Measurements from ENCODE around the gene SLC35D3.
"Not testable (repeated sequence)": the region's sequence is repeated elsewhere in the genome, so short reads cannot be mapped to it uniquely, and the experiment has no call there.

The SLC35D3 gene

DNA sequence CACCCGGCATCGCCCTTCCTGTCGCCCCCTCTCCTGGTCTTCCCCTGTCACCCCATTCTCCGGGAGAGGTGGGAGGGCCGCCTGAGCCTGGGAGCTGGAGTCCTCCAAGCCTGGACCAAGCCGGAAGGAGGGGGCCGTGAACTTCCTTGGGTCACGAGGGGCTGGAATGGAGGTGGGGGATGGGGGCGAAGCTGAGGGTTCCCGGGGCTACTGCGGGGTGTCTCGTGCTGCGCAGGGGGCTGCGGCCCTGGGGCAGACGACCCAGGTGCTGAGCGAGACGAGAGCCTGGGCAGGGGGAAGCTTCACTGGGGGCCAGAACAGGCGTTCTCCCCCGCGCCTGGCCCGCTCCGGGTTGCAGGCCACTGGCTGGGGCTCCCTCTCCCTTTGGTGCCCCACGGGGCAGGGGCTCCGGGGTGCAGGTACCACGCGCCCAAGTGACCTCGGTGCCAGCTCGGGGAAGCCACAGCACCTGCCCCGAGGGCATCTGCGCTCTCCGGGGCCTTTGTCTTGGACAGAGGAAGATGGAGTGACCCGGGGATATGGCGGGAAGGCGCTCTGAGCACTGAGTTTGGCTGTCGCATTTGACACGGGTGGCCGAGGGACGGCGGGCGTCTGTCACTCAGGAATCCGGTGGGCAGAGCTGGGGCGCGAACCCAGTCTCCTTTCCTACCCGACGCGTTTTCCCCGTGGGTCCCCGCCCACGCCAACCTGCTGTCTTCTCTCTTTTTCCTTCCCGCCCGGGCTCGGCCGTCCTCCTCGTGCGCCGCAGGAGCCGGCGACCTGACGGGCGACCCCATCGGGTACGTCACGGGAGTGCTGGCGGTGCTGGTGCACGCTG is 1.2 kb downstream of the SLC35D3 start:
- DNase-seq (ENCODE audit: low read depth in 2 of 2), result no peak

DNA sequence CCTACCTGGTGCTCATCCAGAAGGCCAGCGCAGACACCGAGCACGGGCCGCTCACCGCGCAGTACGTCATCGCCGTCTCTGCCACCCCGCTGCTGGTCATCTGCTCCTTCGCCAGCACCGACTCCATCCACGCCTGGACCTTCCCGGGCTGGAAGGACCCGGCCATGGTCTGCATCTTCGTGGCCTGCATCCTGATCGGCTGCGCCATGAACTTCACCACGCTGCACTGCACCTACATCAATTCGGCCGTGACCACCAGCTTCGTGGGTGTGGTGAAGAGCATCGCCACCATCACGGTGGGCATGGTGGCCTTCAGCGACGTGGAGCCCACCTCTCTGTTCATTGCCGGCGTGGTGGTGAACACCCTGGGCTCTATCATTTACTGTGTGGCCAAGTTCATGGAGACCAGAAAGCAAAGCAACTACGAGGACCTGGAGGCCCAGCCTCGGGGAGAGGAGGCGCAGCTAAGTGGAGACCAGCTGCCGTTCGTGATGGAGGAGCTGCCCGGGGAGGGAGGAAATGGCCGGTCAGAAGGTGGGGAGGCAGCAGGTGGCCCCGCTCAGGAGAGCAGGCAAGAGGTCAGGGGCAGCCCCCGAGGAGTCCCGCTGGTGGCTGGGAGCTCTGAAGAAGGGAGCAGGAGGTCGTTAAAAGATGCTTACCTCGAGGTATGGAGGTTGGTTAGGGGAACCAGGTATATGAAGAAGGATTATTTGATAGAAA is 2.0 kb downstream of the SLC35D3 start:
- no peak for DNase-seq (ENCODE audit: low read depth in 2 of 2)

DNA sequence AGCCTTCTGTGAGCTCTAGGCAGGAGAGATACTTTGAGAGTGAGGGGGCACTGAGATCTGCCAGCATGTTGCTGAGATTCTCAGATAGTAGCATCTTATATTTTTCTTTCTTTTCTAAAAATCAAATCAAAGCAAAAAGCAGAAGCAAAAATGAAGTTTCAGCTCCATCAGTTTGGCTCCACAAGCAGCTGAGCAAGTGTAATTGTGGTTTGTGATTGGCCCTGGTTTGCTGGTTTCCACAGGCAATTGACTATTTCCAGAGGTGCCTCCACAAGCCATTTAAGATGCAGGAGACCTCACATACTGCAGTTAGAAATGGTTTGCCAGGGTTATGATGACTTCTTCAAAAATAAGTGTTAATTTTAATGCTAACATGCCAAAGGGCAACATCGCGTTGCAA is 4.3 kb downstream of the SLC35D3 start:
- no peak for DNase-seq (ENCODE audit: low read depth in 2 of 2)

DNA sequence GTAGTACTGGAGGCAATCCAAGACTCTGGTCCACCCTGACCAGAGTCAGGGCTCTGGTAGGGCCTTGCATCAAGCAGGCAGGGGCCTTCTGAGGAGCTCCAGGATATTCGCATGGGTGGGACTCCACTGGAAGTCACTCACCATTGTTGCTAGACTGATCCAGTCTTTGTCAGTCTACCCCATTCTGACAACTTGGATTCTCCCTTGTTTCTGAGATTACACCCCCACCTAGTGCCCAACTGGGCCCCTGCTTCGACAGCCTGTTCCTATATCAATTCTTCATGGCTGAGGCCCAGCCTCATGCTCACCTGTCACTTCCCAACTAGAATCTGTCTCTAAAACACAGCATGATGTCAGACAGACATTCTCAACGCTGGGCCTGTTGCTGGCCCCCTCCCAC is 5.2 kb downstream of the SLC35D3 start:
- DNase-seq (ENCODE audit: low read depth in 2 of 2), result no peak

DNA sequence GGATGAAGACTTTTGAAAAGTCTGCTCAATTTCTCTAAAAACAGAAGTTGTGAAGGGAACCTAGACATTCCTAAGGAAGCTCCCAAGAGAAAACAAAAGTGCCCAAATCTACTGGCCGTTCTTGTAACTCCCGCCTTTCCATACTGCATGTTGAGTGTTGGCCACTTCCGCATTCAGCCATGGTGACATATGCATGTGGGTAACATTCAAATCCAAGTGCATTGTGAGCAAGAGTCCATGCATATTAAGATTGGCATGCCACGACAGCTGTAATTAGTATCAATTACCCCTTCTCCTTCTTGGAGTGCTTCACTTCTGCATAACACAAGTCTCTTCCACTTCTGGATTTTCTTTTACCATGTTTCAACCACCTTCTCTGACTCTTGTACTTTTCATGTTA is 8.4 kb downstream of the SLC35D3 start:
- DNase-seq (ENCODE audit: low read depth in 2 of 2), result no peak

DNA sequence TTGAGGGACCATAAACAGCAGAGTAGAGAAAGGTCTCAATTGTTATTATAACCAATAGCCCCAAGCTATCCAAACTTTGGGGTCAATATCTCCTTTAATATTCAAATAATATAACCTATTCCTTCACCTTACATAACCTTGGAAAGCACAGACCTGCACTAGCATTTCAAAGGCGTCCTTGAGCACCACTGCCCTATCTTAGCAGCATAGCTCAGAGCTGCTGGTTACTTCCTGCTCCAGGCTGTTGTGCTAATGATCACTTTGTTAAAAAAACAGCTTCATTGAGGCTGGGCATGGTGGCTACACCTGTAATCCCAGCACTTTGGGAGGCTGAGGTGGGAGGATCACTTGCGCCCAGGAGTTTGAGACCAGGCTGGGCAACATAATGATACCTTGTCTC is 10.5 kb downstream of the SLC35D3 start:
- no peak for DNase-seq (ENCODE audit: low read depth in 2 of 2)

DNA sequence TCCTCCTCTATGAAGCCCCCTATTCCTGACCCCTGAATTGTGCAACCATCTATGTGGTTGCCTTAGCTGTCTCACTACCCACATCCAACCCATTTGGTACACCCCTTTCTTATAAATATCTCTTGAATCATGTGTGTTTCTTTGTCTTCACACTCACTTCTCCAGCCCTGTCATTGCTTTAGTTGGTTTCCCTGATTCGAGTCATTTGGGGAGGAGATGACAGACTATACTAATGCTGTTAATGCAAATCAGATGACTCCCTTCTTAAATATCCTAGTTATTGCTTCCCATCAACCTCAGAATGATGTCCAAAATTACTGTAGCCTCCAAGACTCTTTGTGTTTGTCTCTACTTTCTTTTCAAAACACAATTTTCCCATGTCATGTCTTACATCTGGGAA is 23.0 kb downstream of the SLC35D3 start:
- no peak for DNase-seq (ENCODE audit: low read depth in 2 of 2)

DNA sequence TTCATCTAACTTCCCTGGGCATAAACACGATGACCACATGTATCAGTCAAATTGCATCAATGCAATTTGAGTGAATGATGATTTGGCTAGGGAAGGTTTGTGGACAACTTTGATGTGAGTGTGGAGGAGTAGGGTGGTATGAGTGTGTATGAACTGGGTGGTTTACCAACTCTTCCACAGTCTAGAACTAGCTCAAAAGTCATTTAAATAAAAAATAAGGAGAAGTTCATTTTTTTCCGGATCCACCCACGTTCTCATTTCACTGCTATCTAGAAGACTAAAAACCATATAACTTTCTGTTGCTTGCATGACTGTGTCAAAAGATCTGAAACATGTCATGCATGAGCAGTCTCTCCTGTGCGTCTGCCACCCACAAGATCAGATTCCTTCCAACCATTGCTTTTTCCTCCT is 23.6 kb downstream of the SLC35D3 start:
- DNase-seq (ENCODE audit: low read depth in 2 of 2), result no peak

DNA sequence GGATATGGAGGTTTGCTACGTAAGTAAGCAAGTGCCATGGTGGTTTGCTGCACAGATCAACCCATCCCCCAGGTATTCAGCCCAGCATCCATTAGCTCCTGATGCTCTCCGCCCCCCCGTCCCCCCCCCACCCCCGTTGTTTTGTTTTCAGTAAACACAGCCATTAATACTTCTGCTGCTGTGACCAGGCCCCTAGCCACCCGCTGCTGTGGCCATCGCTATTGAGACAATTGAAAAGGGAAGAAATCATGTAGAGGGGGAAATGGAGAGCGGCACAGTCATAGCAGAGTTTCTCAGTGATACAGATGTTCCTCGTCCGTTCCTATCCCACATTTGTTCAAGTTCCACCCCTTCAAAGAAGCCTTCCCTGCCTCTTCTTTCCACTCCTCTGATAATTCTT is 24.9 kb downstream of the SLC35D3 start:
- no peak for DNase-seq (ENCODE audit: low read depth in 2 of 2)

DNA sequence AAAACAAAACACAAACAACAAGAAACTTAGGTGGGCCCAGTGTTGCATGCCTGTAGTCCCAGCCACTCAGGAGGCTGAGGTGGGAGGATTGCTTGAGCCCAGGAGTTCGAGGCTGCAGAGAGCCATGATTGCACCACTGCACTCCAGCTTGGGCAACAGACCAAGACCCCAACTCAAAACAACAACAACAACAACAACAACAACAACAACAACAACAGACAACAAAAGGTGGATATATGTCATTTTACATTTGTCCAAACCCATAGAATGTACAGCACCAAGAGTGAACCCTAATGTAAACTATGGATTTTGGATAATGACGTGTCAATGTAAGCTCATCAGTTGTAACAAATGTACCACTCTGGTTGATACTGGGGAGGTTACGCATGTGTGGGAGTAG is 27.9 kb downstream of the SLC35D3 start:
- not testable (repeated sequence) for DNase-seq (ENCODE audit: low read depth in 2 of 2)

DNA sequence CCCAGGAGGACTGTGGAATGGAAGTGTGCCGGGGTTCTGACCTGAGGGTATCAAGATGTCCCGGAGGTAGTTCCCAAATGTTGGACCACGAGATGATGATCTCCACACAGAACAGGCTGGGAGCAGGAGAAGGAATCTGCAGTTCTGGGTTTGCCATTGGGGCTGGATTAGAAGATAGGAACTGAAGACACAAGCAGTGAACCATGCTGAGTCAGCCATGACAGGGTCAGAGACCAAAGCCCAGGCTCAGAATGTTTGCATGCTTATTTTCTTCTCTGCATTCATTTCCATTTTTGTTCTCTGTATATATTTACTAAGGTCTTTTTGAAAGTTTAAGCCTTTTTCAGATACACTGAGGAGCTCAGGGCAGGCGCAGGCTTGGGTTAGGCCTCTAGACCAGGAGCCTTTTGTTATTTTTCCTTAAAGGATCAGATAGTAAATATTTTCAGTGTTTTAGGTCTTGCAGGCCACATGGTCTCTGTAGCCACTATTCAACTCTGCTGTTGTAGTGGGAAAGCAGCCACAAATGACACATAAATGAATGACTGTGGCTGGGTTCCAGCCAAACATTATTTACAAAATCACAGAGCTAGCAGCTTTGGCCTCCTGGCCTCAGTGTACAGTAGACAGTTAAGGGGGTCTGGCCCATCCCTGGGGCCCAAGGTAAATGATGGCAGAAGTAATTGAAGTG is 28.5 kb downstream of the SLC35D3 start:
- no peak for DNase-seq (ENCODE audit: low read depth in 2 of 2)

DNA sequence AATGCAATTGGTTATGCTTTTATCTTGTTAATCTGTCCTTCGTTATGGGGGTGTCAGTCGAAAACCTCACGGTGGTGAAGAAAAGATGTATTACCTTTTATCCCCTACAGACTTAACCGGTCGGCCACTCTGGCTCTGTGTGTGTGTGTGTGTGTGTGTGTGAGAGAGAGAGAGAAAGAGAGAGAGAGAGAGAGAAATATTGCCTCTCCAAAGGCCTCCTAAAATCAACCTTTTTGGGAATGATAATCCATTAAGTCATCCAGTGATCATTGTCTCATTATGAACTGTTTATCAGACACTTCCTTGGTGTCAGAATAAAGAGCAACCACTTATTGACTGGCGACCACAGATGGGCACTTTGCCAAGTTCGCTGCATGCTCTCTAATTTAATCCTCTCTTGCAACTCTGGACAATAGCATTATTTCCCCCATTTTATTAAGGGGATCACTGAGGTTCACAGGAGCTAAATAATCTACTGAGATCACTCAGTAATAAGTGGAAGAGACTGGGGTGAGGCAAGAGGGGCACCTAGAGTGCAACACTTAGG is 30.7 kb downstream of the SLC35D3 start:
- no peak for DNase-seq (ENCODE audit: low read depth in 2 of 2)

DNA sequence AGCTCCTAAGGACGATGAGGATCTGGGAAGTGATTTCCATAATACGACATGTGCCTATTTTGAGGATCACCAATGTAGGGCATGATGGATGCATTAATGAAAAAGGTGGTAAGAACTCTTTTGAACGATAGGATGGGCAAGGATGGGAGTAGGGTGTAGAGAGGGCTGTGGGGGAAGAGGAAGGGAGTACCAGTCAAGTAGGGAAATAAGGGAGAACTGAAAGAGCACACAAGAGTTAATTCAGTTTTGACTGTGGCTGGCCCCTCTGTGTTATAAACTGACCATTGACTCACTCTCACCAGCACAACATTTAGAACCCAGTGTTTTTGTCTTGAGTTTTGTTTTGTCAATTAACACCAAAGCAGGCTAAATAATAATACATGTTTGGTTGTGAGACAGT is 33.0 kb downstream of the SLC35D3 start:
- DNase-seq (ENCODE audit: low read depth in 2 of 2), result no peak

DNA sequence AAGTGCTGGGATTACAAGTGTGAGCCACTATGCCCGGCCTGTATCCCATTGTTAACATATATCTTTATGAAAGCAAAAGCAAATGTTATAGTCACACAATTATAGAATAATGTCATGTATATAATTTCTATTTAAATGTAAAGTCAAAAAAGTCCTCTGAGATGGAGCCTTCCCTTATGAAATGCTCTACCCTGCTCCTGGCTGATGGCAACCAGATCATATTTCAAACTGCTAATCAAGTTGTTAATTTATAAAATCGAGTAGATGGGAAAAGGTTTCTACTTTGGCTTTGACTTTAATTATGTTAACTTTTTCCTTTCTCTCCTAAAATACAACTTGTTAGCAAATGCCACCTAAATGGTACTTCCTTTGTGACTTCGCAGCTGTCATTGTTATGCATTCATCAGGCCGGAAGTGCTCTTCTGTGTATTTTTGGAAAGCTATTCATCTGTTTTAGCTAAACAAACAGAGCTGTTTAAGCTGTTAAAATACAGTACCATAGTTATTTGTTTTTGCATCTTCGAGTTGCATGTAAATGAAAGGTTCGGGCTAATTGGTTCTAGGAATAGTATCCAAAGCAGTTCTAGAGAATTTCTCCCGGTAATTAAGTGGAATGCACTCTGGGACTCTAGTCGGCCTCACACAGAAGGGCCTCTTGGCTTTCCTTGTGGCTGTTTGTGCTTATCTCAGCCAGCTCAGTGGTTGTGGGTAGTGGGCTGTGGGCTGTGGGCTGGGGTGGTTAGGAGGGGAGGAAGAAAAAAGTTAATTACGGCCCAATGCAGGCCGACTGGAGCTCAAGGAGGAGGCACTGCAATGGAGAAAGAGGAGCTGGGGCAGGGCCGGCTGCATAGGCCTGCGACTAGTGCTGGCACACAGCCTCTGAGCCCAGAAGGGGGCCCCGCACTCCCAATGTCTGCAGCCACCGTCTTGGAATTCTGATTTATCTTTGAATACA is 34.8 kb downstream of the SLC35D3 start:
- DNase-seq (ENCODE audit: low read depth in 2 of 2), result no peak

DNA sequence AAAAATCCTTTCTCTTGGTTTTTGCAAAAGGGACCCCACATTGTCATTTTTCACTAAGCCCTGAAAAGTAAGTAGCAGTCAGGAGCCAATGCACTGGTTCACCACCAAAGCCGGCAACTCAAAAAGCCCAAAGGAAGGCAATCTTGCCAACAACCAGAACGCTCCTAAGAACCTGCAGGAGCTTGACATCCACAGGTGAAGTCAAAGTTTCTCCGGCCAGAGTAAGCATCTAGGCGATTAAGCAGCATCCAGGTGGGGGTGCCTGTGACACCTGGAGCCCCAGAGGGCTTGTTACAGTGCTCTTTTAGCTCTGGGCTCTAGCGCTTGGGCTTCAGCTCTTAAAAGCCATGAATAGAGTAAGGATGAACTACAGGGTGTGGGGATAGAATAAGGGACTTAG is 36.1 kb downstream of the SLC35D3 start:
- no peak for DNase-seq (ENCODE audit: low read depth in 2 of 2)

DNA sequence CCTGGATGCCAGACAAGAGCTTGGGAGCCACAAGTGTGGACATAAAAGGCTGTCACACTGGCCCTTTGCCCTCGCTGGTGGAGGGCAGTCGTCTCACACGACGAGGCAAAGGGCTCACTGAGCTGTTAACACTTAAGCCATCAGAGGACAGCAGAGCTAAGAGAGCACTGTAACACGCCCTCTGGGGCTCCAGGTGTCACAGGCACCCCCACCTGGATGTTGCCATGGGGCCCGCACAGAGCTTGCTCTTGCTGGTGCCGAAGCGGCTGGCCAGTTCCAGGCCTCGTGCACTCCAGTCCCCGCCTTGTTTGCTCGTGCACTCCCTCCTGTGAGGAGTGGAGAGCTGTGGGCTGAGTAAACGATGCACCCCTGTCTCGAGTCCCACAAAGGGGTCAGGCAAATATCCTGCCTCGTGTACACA is 37.4 kb downstream of the SLC35D3 start:
- no peak for DNase-seq (ENCODE audit: low read depth in 2 of 2)

DNA sequence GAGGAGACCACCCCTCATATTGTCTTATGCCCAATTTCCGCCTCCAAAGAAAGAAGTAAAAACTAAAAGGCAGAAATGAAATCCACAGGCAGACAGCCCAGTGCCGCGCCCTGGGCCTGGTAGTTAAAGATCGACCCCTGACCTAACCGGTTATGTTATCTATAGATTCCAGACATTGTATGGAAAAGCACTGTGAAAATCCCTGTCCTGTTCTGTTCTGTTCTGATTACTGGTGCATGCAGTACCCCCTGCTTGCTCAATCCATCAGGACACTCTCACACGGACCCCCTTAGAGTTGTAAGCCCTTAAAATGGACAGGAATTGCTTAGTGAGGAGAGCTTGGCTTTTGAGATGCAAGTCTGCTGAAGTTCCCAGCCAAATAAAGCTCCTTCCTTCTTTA is 37.8 kb downstream of the SLC35D3 start:
- DNase-seq (ENCODE audit: low read depth in 2 of 2), result not testable (repeated sequence)

DNA sequence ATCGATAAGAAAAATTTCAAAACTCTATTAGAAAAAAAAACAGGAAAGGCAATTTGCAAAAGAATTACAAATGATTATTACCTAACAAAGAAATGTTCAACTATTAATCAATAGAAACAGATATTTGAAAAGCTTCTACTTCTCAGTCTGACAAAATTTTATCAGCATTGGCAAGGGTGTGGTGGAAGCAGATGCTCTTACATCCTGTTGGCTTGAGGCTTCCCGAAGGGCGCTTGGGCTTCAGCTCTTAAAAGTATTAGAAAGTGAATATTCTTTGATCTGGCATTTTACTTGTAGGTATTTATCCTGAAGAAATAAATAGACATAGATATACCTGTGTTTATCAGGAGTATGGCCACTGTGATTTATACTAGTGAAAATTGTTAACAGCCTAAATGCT is 38.7 kb downstream of the SLC35D3 start:
- DNase-seq (ENCODE audit: low read depth in 2 of 2), result no peak

DNA sequence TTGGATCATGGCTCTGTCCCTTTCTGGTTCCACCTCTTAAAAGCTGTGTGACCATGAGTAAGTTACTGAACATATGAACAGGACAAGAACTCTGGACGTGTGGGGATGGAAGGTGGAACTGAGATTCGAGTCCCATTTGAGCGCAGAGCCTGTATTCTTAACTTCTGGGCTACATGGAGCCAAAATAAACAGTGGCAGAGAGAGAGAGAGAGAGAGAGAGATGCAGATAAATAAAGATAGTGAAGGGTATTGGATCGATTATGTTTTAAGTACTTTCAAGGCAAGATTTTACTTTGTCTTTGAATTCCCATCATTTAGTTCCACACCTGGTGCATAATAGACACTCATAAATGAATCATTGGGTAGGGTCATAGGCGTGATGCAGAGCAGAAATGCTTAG is 39.7 kb downstream of the SLC35D3 start:
- no peak for DNase-seq (ENCODE audit: low read depth in 2 of 2)

DNA sequence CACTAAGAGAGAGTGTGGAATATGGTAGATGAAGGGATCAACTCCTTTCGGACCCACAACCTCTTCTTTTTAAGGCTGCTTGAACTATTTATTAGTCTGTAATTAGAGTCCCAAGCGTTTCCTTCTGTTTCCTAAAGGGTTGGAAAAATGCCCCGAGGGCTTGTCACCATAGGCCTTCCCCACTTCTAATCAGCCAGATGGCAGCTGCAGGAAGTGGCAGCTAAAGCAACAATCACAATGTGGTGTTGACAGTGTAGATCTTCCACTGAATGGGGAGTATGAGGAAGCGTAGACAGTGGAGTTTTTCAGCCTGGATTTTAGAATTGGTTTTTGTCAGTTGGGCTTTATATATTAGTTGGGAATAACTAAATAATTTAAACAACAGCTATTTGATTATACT is 40.6 kb downstream of the SLC35D3 start:
- no peak for DNase-seq (ENCODE audit: low read depth in 2 of 2)

DNA sequence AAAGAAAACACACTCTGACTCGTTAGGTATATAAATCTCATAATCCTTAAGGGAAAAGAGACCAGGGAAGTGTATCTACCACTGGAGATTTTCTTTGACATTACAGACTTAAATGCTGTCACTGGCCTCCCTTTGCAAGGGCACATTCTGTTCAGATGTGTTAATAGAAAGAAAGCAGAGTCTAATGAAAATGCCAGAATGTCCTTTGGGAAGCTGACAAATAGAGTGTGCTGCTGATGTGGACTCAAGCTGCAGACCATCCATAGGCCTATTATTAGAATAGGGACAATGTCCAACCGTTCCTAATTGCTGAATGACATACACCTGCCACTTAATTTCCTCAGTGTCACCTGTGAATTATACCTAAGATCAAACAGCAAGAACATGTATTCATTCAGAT is 41.2 kb downstream of the SLC35D3 start:
- DNase-seq (ENCODE audit: low read depth in 2 of 2), result no peak
